Measurements from ENCODE around the gene GCM1. TPM values are rescaled to one million over a fixed set of nuclear protein-coding genes. Genes with fewer than 3 reads are reported as not detected.

The GCM1 gene
- total and polyA plus RNA-seq, 2 experiments from 2014 or later, result 0.33 TPM; not detected in 1

DNA sequence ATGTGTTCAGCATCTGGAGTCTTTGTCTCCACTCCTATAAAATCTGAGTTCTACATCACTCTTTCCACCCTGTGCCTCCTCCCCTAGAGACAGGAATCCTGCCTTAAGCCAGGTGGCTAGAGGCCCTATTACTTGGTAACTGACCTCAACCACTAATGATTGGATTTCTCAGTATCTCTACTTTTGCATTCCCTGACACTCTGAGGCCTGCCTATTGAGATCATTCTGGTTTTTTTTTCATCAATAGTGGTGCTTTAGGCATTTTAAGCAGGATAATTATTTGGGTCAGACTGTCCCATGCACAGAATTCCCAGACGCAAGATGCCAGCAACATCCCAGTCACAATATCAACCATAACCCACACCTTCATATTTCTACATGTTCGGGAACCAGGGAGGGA, 3.9 kb upstream of the GCM1 start:
- DNase-seq (ENCODE audit: low spot score), result no peak
- no peaks in the 10 kb centered on the region for H4K20me1 ChIP-seq (ENCODE audit: insufficient read depth, poor library complexity, severe bottlenecking)
- 93% methylated on average over 2 of the region's 2 CpGs for WGBS (ENCODE audit: low lambda C conversion rate, missing lambda C conversion rate)
- no peaks in the 10 kb centered on the region for H3K9me2 ChIP-seq (replicated peaks; ENCODE audit: insufficient read depth)
- no peaks in the 10 kb centered on the region for H3K9me3 ChIP-seq (ENCODE audit: low read depth)
- TF ChIP-seq, protein P1, sequence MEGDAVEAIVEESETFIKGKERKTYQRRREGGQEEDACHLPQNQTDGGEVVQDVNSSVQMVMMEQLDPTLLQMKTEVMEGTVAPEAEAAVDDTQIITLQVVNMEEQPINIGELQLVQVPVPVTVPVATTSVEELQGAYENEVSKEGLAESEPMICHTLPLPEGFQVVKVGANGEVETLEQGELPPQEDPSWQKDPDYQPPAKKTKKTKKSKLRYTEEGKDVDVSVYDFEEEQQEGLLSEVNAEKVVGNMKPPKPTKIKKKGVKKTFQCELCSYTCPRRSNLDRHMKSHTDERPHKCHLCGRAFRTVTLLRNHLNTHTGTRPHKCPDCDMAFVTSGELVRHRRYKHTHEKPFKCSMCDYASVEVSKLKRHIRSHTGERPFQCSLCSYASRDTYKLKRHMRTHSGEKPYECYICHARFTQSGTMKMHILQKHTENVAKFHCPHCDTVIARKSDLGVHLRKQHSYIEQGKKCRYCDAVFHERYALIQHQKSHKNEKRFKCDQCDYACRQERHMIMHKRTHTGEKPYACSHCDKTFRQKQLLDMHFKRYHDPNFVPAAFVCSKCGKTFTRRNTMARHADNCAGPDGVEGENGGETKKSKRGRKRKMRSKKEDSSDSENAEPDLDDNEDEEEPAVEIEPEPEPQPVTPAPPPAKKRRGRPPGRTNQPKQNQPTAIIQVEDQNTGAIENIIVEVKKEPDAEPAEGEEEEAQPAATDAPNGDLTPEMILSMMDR (IDR thresholded peaks at IDR 0.05; ENCODE audit: poor library complexity), result no peak
- TF ChIP-seq EZH2 (IDR thresholded peaks at IDR 0.05; ENCODE audit: borderline replicate concordance), result no peak
- no peak for TF ChIP-seq EZH2phosphoT487 (IDR thresholded peaks at IDR 0.05; ENCODE audit: low read depth, severe bottlenecking, unreplicated experiment)
- no peaks in the 10 kb centered on the region for H3K4me1 ChIP-seq (ENCODE audit: insufficient read depth)
- H3K36me3 ChIP-seq (replicated peaks; ENCODE audit: insufficient read depth, low read depth), result no peaks in the 10 kb centered on the region
- no peak overlapping the region for H3K4me2 ChIP-seq
- no peaks in the 10 kb centered on the region for H3K27me3 ChIP-seq
- no peak overlapping the region for H3K4me3 ChIP-seq
- no peak overlapping the region for H3K27ac ChIP-seq
- H3K79me2 ChIP-seq, result no peaks in the 10 kb centered on the region
- no peak overlapping the region for H2AFZ ChIP-seq

DNA sequence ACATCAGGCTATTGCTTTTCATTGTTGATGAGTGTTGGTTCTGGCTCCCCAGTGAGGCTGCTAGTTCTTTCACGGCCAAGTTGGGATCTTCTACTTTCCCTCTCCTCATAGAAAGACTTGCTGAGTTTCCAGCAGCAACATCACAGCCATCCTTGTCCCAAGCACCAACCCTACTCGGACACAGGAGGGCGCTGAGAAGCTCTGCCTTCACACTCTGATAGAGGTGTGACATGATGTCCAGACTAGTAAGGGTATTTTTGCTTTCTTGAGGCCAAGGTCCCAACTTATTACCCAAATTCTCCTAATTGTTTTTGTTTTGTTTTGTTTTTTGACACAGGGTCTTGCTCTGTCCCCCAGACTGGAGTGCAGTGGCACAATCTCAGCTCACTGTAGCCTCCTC, 3.0 kb upstream of the GCM1 start:
- Histone ChIP-seq H3K9me2 (replicated peaks; ENCODE audit: insufficient read depth) (no peaks in the 10 kb centered on the region), H3K79me2 (no peaks in the 10 kb centered on the region), H3K27ac (no peak overlapping the region), H3K4me3 (no peak overlapping the region), H3K36me3 (replicated peaks; ENCODE audit: insufficient read depth, low read depth) (no peaks in the 10 kb centered on the region), H2AFZ (no peak overlapping the region), H3K27me3 (no peaks in the 10 kb centered on the region), H3K4me2 (no peak overlapping the region), H3K9me3 (ENCODE audit: low read depth) (no peaks in the 10 kb centered on the region), H3K4me1 (ENCODE audit: insufficient read depth) (no peaks in the 10 kb centered on the region), H4K20me1 (ENCODE audit: insufficient read depth, poor library complexity, severe bottlenecking) (no peaks in the 10 kb centered on the region)
- WGBS (ENCODE audit: low lambda C conversion rate, missing lambda C conversion rate), result 38% methylated on average over 3 of the region's 3 CpGs
- TF ChIP-seq EZH2phosphoT487 (IDR thresholded peaks at IDR 0.05; ENCODE audit: low read depth, severe bottlenecking, unreplicated experiment) (no peak), EZH2 (IDR thresholded peaks at IDR 0.05; ENCODE audit: borderline replicate concordance) (no peak)
- TF ChIP-seq, protein P1 (IDR thresholded peaks at IDR 0.05; ENCODE audit: poor library complexity), result no peak
- DNase-seq (ENCODE audit: low spot score), result no peak

DNA sequence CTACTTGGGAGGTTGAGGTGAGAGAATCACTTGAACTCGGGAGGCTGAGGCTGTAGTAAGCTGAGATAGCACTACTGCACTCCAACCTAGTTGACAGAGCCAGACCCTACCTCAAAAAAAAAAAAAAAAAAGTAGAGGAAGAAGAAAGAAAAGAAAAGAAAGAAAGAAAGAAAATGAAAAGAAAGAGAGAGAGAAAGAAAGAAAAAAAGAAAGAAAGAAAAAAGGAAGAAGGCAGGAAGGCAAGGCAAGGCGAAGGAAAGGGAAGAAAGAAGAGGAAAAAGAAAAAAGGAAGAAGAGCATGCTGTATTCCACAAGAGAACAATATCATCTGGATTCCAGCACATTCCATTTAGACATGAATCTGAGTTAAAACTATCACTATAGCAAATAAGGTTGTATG, 3.8 kb downstream of the GCM1 start:
- Histone ChIP-seq H4K20me1 (ENCODE audit: insufficient read depth, poor library complexity, severe bottlenecking) (no peaks in the 10 kb centered on the region), H3K27me3 (no peaks in the 10 kb centered on the region), H3K9me2 (replicated peaks; ENCODE audit: insufficient read depth) (no peaks in the 10 kb centered on the region), H3K4me3 (no peak overlapping the region), H3K9me3 (ENCODE audit: low read depth) (no peaks in the 10 kb centered on the region), H3K27ac (no peak overlapping the region), H3K4me1 (ENCODE audit: insufficient read depth) (no peaks in the 10 kb centered on the region), H3K36me3 (replicated peaks; ENCODE audit: insufficient read depth, low read depth) (no peaks in the 10 kb centered on the region), H3K4me2 (no peak overlapping the region), H3K79me2 (no peaks in the 10 kb centered on the region), H2AFZ (no peak overlapping the region)
- 97% methylated on average over 2 of the region's 2 CpGs for WGBS (ENCODE audit: low lambda C conversion rate, missing lambda C conversion rate)
- no peak for TF ChIP-seq EZH2 (IDR thresholded peaks at IDR 0.05; ENCODE audit: borderline replicate concordance)
- no peak for TF ChIP-seq EZH2phosphoT487 (IDR thresholded peaks at IDR 0.05; ENCODE audit: low read depth, severe bottlenecking, unreplicated experiment)
- TF ChIP-seq, protein P1 (IDR thresholded peaks at IDR 0.05; ENCODE audit: poor library complexity), result no peak
- no peak for DNase-seq (ENCODE audit: low spot score)

DNA sequence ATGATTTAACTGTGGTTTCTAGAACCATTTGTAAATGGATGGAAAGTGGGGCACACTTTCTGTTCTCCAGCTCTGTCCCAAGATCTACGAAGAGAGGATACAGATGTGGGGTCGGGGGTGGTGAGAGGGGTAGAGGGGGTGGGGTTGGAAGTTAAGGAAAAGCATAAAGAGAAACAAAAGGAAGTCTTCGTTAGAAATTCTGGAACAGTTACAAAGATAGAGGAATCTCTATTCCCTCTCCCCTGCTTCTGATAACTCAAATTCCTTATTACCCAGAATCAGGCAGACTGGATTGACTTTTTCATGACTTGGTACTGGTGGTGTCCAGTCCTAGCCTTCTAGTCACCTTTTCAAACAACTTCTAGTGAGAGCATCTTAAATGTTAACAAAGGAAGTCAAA, 4.9 kb downstream of the GCM1 start:
- Histone ChIP-seq H3K79me2 (no peaks in the 10 kb centered on the region), H3K9me2 (replicated peaks; ENCODE audit: insufficient read depth) (no peaks in the 10 kb centered on the region), H3K4me3 (no peak overlapping the region), H3K4me1 (ENCODE audit: insufficient read depth) (no peaks in the 10 kb centered on the region), H3K27ac (peak overlapping the region; percentile 9), H3K36me3 (replicated peaks; ENCODE audit: insufficient read depth, low read depth) (no peaks in the 10 kb centered on the region), H3K4me2 (no peak overlapping the region), H3K27me3 (no peaks in the 10 kb centered on the region), H4K20me1 (ENCODE audit: insufficient read depth, poor library complexity, severe bottlenecking) (no peaks in the 10 kb centered on the region), H3K9me3 (ENCODE audit: low read depth) (no peaks in the 10 kb centered on the region), H2AFZ (no peak overlapping the region)
- TF ChIP-seq EZH2 (IDR thresholded peaks at IDR 0.05; ENCODE audit: borderline replicate concordance), result no peak
- TF ChIP-seq, protein P1 (IDR thresholded peaks at IDR 0.05; ENCODE audit: poor library complexity), result no peak
- no peak for TF ChIP-seq EZH2phosphoT487 (IDR thresholded peaks at IDR 0.05; ENCODE audit: low read depth, severe bottlenecking, unreplicated experiment)
- no peak for DNase-seq (ENCODE audit: low spot score)
- 71% methylated on average over 3 of the region's 3 CpGs for WGBS (ENCODE audit: low lambda C conversion rate, missing lambda C conversion rate)
